DOHH2 (cell line): ENCODE results near the gene NLE1.

Experiments used
- CTCF ChIP-seq: fragments of 200-600 bp; sonication (generic); IDR thresholded peaks from one replicate; pipeline ENCODE4 v1.5.1; 2014; ENCODE audit warnings: antibody characterized with exemption, mild to moderate bottlenecking, low read depth, low read length; ENCODE audit not compliant: poor library complexity, severe bottlenecking
- EZH2phosphoT487 ChIP-seq: fragments of 200-600 bp; sonication (generic); IDR thresholded peaks from 2 replicates; pipeline ENCODE4 v1.6.1; 2017; ENCODE audit warnings: borderline replicate concordance, mild to moderate bottlenecking, antibody characterized with exemption, low read length, moderate library complexity, mixed read lengths

GRCh38 chr17:35129154-35129972 is 12.7 kb downstream of the NLE1 start:
- no peak for TF ChIP-seq CTCF
- no peak for TF ChIP-seq EZH2phosphoT487
